DMS53 (cell line): ENCODE measurements around the gene SMOC2.
"Not testable (repeated sequence)": the region's sequence is repeated elsewhere in the genome, so short reads cannot be mapped to it uniquely, and the experiment has no call there.

Source experiments
- DNase-seq: peaks from one replicate; lab custom pipeline; 2025; lab: John Stamatoyannopoulos, UW

The SMOC2 gene

DNA sequence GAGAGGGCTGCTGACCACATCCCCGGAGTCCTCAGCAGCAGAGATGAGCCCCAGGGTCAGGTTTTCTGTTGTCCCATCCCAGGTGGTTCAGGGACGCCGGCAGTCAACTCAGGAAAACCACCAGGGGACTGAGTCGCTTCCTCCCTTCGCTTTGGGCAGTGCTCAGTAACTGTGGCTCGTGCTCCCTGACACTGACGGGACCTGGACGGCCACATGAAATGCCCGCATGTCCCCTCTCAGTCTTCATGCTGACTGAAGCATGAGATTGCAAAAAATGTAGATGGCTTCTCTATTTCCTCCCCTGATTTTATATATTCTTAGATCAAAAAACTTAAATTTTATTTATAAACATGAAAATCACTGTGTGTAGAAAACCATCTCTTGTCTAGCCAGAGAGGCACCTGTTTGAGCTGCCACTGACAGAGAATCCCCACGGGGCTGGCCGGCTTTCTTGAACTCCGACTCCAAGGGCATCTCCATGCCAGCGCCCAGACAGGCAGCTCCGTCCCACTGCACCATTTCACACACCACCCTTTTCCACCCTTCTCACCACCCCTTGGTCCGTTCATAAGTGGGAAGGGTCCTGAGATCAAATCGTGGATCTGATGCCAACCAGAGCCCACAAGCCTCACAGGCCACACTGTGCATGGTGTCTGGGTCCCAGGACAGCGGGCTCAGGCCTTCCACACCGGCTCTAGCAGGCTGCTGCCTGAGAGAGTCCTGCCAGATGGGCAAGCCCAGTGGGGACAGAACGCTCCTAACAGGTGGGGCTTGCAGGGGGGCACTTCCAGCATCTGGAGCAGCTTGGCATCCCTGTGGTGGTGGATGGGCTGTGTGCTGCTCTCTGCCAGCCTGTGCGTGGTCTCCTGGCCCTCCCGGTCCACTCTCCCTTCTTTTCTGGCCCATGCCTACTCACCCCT lies 98.2 kb downstream of the SMOC2 start:
- DNase-seq = no peak

GRCh38 chr6:168540713-168541291 lies 99.8 kb downstream of the SMOC2 start:
- no peak for DNase-seq

DNA sequence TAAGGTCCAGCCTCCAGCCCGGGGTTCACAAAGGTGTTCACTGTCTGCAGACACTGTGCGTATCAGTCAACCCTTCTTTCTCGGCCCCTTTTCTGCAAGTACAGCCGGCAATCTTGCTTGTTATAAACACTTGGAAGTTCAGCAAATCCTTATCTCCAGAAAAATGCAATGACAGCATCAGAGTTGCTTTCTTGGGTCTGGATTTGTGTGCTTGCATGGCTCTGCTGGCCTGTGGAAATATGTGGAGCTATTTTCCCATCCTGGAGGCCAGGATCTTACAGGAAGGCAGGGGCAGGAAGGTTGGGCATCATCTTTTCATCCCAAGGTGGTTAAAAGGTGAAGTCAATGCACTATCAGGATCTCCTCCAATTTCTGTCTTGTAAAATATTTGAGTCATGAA lies 100.3 kb downstream of the SMOC2 start:
- DNase-seq = no peak

DNA sequence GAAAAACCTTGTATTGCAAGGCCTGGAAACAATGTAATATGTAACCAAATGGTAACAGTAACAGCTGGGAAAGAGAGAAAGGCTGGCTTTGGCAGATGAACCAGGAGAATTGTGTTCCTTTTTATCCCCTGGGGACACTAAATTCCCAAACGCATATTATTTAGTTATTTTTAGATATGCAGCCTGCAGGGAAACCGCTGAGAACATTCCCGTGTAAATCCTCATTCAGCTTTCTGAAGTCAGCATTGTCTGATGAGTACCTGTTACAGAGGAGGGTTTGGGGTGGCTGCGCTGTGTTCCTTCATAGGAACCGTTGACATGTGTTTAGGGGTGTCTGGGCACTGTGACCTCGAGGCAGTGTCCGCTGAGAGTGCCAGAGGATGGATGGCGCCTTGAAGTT lies 101.3 kb downstream of the SMOC2 start:
- no peak for DNase-seq

- no peak for DNase-seq
Observed at GRCh38 chr6:168545428-168545827, 104.4 kb downstream of the SMOC2 start.

- DNase-seq = no peak
Observed at GRCh38 chr6:168546151-168546550, 105.2 kb downstream of the SMOC2 start.

DNA sequence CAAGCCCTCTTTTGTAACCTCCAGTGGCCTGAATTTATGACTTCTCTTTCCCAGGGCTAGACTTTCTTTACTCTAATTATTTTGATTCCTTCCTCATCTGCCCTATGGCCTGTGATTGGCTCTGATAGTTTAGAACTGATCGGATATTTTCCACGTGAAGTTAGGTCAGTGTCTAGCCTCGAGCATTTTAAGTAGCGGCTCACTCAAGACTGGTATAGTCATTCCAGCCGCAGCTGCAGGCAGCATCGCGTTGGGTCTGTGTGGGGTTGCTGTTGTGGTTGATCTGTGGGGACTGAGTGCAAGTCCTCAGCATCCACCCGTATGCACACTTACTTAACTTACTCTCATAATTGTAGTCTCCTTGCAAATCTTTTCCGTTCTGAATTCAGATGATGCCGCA lies 105.7 kb downstream of the SMOC2 start:
- no peak for DNase-seq

GRCh38 chr6:168550326-168550725 lies 109.3 kb downstream of the SMOC2 start:
- no peak for DNase-seq

- no peak for DNase-seq
Observed at GRCh38 chr6:168554472-168554871, 113.5 kb downstream of the SMOC2 start.

DNA sequence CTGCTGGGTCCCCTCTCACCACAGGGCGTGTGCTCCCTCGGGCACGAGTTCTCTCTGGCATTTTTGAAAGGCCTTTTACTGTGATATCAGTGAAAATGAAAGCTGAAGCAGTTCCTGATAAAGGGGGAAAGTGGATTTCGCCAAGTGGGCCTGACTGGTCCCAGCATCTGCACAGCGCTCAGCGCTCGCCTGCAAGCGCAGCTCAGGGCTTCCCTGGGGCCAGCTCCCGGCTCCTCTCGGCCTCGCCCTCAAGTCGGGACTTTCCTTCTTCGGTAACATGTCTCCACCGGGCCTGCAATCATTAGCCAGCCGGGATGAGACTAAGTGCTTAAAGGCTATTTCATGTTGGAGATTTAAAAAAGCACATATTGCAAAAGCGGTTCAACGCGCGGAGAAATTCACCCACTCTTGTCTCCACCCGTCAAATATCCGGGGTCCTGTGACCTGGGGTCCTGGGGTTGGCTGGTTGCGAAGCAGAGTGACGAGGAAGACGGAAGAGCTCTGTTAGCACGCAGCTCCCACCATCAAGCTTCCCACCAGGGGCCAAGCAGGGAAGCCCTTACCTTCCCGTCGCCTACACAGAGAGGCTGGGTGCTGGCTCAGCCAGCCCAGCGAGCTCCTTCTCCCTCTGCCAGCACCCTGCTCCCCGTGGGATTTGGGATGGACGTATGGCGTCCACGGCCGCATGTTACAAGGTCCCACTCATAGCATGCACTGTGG lies 114.1 kb downstream of the SMOC2 start:
- no peak for DNase-seq

DNA sequence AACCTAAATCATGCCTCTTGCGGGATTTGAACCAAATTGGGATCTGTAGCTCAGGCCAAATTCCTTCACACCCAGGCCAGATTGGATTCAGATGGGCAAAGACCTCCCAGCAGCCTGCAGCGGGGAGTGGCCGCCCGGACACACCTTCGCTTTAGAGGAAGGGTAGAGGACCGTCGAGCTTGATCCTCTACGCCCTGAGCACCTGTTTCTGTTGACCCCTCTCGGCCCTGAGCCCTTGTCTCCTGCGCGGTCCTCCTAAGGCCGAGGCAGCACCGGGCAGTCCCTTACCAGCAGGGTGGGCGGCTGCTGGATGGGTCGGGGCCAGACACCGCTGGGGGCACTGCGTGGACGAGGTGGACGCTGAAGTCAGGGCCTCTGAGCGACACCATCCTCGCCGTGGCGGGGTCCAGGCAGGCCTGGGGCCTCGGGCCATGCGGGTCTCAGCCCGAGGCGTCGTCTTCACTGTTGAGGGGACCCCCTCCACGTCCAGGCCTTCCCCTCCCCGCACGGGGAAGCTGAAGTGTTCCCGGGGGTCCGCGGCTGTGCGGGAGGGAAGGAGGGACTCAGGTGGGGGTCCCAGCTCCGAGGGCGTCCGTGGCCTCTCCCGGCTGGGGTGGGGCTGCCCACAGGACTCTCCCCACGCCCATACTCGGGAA lies 114.8 kb downstream of the SMOC2 start:
- no peak for DNase-seq

DNA sequence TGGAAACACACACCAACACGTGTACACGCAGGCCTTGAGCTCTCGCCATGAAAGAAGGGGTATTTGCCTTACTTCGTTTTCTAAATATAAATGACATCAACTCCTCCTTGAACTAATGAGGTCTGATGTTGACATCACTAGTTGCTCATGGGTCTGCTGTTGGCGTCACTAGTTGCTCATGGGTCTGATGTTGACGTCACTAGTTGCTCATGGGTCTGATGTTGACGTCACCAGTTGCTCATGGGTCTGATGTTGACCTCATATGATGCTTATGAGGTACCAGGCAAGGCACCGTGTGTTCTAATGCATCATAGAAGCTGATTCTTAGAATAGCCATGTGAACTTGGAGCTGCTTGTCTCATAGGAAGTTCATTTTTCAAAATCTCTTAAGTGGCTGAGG lies 116.5 kb downstream of the SMOC2 start:
- no peak for DNase-seq

- no peak for DNase-seq
Observed at GRCh38 chr6:168558686-168559085, 117.7 kb downstream of the SMOC2 start.

GRCh38 chr6:168559574-168560098 lies 118.7 kb downstream of the SMOC2 start:
- no peak for DNase-seq

- no peak for DNase-seq
Observed at GRCh38 chr6:168560126-168560525, 119.1 kb downstream of the SMOC2 start.

- DNase-seq = no peak
Observed at GRCh38 chr6:168562576-168563151, 121.7 kb downstream of the SMOC2 start.

DNA sequence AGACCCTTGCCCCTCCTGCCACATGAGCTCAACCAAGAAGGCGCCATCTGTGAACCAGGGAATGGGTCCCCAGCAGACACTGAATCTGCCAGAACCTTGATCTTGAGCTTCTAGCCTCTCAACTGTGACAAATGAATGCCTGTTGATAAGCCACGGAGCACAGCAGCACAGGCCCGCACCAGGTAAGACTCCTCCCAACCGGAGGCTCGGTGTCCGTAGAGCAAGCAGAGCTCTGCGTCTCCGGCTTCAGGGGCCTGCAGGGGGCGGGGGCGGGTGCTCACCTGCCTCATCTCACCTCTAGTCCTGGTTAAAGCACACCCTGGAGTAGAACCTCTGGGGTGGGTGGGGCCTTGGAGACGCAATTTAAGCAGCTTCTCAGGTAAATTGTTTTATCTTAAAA lies 122.7 kb downstream of the SMOC2 start:
- DNase-seq = no peak

GRCh38 chr6:168565112-168565511 lies 124.1 kb downstream of the SMOC2 start:
- DNase-seq = no peak

GRCh38 chr6:168570211-168570610 lies 129.2 kb downstream of the SMOC2 start:
- DNase-seq = no peak

- DNase-seq = no peak
Observed at GRCh38 chr6:168571268-168571667, 130.3 kb downstream of the SMOC2 start.

DNA sequence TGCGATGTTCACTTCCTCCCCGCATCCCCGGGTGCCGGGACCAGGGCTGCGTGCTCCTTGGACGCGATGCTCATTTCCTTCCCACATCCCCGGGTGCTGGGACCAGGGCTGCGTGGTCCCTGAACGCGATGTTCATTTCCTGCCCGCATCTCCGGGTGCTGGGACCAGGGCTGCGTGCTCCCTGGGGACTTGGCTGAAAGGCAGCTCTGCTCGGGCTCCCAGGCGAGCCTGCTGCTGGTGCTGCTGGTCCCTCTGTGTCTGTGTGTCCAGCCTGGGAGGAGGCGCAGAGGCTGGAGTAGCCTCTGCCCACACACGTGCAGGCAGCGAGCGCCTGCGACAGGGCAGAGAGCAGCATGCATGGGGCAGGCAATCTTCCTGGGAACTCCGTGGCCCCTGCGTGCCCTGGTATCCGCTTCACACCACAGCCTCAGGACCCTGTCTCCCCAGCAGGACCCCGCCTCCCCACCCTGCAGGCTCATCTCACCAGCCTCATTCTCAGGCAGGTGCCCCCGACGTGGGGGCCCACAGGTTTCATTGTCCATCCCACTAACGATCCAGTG lies 132.4 kb downstream of the SMOC2 start:
- not testable (repeated sequence) for DNase-seq
